Epithelial cell of prostate (primary cell): ENCODE results near the gene FAM117B.
A peak's percentile ranks its signal among the peaks of the same experiment; 100 is the strongest.
"Not testable (repeated sequence)": the region's sequence is repeated elsewhere in the genome, so short reads cannot be mapped to it uniquely, and the experiment has no call there.

Experiments
- DNase-seq: peaks from one replicate; pipeline ENCODE4 v3.0.0-alpha.2; 2011; ENCODE audit warnings: low read depth, low spot score
- H3K27ac ChIP-seq: fragments of 450-650 bp; 2 replicates; pipeline ENCODE4 v1.5.1; 2017; ENCODE audit warnings: mild to moderate bottlenecking

Gene FAM117B

GRCh38 chr2:202786842-202787241 is 152.1 kb downstream of the FAM117B start:
- H3K27ac ChIP-seq = no peak overlapping the region
- no peak for DNase-seq

- DNase-seq = no peak
- H3K27ac ChIP-seq = no peak overlapping the region
Observed at GRCh38 chr2:202790676-202791075, 155.9 kb downstream of the FAM117B start.

GRCh38 chr2:202797944-202798343 is 163.2 kb downstream of the FAM117B start:
- no peak overlapping the region for H3K27ac ChIP-seq
- no peak for DNase-seq

- DNase-seq, H3K27ac ChIP-seq: not testable (repeated sequence)
Observed at GRCh38 chr2:202805911-202806310, 171.1 kb downstream of the FAM117B start.

- peak; percentile 90 for DNase-seq
- peak overlapping the region; percentile 95 for H3K27ac ChIP-seq
Observed at GRCh38 chr2:202807431-202808138, 172.8 kb downstream of the FAM117B start.

- DNase-seq = peak; percentile 82
- peak overlapping the region; percentile 95 for H3K27ac ChIP-seq
Observed at GRCh38 chr2:202808754-202809153, 174.0 kb downstream of the FAM117B start.

GRCh38 chr2:202813387-202813786 is 178.6 kb downstream of the FAM117B start:
- no peak overlapping the region for H3K27ac ChIP-seq
- DNase-seq = no peak

- no peak overlapping the region for H3K27ac ChIP-seq
- no peak for DNase-seq
Observed at GRCh38 chr2:202814226-202814625, 179.5 kb downstream of the FAM117B start.

GRCh38 chr2:202815548-202816360 is 181.0 kb downstream of the FAM117B start:
- H3K27ac ChIP-seq = no peak overlapping the region
- DNase-seq = no peak

- no peak for DNase-seq
- no peak overlapping the region for H3K27ac ChIP-seq
Observed at GRCh38 chr2:202817771-202818170, 183.0 kb downstream of the FAM117B start.

GRCh38 chr2:202818321-202818720 is 183.6 kb downstream of the FAM117B start:
- DNase-seq = no peak
- no peak overlapping the region for H3K27ac ChIP-seq
